Activated CD8-positive, alpha-beta memory T cell treated with anti-CD3 and anti-CD28 coated beads, Interleukin-2, amount 50 U/mL, for 1 hour (primary cell): ENCODE data around the gene PLXNA4.

Experiments used
- DNase-seq: peaks from one replicate; pipeline ENCODE4 v3.0.0-alpha.2; 2020; ENCODE audit errors: extremely low read depth

Gene PLXNA4

DNA sequence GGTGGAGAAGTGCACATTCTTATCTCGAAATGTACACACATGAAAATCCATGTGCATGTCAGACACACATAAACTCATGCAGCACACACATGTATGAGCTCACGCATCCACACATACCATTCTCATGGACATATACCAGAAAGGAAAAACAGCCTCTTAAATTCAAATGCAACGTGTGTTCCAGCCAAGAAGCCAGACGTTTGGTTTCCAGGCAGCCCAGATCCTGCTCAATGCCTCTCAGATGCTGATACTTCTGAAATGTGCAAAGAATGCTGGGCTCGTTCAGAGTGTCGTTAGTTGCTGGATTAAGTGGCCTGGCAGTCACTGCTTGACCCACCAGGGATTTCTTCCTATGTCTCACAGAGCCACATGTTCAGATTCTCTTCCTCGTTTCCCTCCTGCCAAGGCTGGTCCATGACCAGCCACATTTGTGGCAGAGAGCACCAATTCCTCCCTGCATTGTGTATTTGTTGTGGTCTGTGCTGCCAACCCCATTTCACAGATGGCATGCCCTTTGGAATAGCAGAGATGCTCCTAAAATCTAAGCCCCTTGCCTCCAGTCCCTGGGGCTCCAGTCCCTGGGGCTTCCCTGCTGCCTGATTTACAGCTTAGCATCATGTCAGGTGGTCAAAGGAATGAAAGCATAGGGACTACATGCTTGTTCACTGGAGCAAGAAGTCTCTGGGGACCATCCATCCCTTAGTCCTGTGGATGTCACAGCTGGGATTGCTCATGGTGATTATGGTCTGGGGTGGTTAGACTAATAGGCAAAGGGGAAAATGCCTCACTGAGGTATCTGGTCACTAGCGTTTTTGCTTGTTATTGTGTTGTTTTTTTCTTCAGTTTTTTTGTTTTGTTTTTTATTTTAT lies 426.6 kb downstream of the PLXNA4 start:
- DNase-seq: no peak

DNA sequence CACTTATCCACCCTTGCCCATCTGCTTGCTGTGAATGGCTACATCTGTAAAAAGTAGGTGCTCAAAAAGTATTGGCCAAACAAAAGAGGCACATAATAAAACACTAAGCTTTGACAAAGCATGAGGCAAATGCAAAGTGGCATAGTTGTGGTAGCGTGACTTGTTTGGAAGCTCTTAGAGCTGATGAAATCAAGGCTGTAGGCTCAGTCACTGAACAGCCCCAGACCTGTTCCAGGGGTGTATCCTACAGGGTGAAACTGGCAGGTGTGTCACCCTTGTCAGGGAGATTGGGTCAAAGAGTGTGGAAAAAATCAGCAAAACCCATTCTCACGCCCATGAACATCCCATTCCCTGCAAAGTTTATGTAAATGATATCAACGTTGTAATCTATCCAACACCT lies 427.4 kb downstream of the PLXNA4 start:
- DNase-seq: no peak

DNA sequence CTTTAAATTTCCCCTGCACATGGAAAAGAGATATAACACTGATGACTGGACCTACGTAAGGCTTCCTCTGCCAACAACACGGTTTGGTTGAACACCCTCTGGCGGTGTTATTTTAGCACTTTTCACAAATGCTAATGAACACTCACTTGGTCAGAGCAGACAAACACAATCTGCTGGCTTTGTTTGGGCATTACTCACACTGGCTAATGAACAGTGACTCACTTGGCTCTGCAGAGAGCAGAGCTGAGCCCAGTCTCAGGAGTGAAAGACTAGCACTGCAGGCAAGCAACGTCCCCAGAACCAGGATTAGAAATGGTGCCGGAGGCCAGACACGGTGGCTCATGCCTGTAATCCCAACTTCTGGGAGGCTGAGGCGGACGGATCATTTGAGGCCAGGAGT lies 430.8 kb downstream of the PLXNA4 start:
- no peak for DNase-seq

- DNase-seq: no peak
These were observed 431.2 kb downstream of the PLXNA4 start for GRCh38 chr7:132145063-132145462.

DNA sequence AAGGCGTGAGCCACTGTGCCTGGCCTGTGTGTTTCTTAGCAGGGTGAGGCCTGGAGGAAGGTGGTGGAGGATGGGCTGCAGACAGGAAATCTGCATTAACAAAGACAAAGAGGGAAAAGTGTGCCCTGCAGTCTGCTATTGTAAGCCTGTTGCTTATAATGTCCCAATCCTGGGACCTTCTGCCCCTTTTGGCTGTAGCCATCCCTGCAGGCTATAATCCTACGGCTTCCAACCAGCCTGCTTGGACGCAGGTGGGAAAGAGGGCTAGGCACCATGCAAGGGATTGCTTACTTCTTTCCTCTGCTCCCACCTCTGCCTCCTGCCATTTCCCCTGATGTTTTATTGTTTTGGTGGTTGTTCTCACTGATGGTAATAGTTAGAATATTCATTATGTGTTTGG lies 434.3 kb downstream of the PLXNA4 start:
- DNase-seq: no peak

GRCh38 chr7:132141109-132141508 lies 435.2 kb downstream of the PLXNA4 start:
- DNase-seq: no peak

GRCh38 chr7:132140341-132140740 lies 435.9 kb downstream of the PLXNA4 start:
- no peak for DNase-seq

DNA sequence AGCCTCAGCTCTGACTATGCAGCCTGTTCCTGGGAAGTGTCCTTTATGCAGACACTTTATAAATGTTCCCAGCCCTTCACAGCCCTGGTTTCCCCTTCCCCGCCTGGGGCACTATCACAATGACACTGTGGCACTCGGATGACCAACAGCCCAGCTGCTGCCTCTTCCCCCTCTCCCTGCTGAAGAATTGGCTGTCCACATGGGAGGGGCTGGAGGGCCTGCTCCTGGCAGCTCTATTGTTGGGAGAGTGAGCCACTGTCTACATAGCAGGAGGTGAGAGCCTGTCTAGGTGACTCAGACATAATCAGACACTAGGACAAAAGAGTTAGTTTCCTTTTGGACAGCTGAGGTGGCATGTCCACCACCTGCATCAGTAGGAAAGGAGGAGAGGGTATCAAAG lies 437.5 kb downstream of the PLXNA4 start:
- no peak for DNase-seq

DNA sequence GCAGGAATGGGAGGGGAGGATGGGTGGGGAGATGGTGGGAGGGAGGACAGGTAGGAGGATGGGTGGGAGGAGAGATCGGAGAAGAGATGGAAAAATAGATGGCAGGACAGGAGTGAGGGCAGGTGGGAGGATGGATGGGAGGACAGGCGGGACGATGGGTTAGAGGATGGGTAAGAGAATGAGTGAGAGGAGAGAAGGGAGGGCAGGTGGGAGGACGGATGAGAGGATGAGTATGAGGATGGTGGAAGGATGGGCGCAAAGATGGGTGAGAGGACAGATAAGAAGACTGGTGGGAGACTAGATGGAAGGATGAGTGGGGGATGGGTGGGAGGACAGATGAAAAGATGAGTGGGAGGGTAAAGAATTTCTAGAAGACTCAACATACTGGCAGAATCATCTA lies 438.6 kb downstream of the PLXNA4 start:
- no peak for DNase-seq

DNA sequence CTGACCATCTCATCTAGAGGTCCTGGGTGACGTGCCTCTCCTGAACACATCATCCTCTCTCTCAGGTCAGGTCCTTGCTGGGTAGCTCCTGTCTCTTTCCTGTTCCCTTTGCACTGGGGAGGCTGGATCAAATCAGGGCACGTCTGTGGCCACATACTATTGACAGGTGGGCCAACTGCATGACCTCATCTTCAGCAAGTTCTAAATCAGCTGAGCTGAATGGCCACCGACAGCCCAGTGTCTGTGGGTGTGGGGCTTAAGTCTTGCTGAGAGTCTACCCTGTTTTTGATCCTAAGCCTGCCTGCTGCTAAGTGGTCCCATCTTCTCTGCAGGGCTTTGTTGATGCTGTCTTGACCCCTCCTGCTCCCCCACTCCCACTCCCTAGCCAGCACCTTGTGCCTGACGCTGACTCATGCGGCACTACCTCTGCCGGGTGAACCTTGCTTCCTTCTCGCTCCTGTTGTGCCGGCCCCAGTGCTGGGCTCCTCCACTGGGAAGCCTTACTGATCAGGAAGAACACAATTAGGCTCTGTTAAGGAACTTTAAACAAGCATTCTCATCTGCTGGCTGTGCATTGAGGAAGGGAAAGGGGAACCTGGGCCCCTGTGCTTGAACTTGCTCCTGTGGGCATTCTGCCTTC lies 440.4 kb downstream of the PLXNA4 start:
- no peak for DNase-seq

- no peak for DNase-seq
These were observed 441.3 kb downstream of the PLXNA4 start for GRCh38 chr7:132134814-132135445.

DNA sequence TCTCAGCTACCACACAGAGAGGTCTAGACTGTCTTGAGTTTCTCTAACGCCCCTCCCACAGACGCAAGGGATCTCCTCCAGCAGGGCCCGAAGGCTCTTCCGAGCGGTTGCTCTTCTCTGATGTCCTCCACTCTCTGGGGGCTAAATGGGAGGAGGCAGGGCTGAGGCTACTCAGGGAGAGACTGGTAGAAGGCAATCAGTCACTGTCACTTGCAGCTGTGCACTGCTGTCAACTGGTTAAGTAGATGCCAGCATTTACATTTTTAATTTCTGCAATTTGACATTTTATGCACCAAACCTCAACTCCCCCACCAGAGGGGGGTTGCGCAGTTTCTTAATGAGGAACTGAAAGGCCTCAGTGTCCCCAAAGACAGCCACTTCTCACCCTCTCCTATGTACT lies 442.8 kb downstream of the PLXNA4 start:
- no peak for DNase-seq

- no peak for DNase-seq
These were observed 445.1 kb downstream of the PLXNA4 start for GRCh38 chr7:132131196-132131595.

GRCh38 chr7:132130497-132130896 lies 445.8 kb downstream of the PLXNA4 start:
- no peak for DNase-seq

DNA sequence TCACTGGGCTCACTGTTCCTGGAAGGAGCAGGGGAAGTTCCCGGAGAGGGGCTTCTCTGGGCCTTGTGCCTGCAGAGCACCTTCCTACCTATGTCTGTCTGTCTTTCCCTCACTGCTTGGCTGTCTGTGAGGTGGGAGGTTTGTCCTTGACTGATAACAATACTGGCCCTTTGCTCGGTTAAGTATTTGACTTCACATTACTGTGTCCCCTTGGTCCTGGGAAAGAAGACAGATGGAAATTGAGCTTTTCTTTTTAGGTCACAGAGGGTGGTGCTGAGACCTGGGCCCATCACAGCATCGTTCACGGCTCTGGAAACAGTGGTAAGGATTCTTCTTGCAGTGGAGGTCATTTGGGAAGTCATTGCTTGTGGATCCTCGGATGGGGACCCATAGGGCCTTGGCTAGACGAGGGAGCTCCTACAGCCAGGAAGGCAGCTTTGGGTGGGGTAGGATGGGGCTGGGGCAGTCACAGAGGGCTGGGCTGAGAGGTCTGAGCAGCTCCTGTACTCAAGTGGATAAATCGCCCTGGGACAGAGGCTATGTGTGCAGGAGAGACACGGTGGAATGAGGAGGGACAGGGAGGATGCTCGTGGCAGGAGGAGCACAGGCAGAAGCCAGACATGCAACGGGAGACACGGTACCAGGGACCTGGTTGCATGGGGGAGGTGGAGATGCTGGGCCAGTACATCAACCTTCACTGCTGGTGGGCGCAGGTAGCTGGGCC lies 450.2 kb downstream of the PLXNA4 start:
- DNase-seq: no peak

DNA sequence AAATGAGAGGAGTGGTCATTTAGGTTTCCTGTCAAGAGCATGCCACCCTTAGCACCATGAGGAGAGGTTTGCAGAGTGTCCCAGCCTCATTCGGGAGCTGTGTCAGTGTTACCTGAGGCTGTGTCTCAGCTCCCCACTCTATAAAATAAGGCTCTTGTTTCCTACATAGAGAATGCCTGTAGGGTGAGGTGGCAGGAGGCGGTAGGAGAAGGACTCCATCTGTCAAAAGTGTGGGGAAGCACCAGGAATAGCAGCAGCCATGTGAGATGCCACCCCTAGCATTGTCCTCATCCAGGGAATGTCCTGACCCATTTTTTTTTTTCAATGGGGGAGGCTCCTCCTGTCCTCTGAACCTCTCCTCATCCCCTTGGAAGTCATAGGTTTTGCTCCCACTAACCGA lies 451.2 kb downstream of the PLXNA4 start:
- no peak for DNase-seq

DNA sequence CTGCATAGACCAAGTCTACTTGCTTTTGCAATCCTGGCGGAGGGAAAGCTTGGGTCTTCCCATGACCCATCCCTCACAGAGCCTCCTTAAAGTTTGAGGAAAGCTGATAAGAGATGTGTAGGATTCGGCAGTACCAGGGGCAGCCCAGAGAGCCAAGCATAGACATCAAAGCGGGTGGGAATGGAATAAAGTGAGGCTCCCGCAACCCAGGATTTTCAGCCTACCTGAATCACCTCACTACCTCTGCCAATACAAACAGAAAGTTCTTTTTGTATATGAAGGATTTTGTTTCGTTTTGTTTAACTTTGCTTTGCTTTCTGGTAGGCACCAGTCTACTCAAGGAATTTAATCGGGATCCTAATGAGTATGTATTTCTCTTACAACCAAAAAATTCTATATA lies 451.7 kb downstream of the PLXNA4 start:
- no peak for DNase-seq

- no peak for DNase-seq
These were observed 452.5 kb downstream of the PLXNA4 start for GRCh38 chr7:132123773-132124172.

- no peak for DNase-seq
These were observed 453.4 kb downstream of the PLXNA4 start for GRCh38 chr7:132122901-132123300.

DNA sequence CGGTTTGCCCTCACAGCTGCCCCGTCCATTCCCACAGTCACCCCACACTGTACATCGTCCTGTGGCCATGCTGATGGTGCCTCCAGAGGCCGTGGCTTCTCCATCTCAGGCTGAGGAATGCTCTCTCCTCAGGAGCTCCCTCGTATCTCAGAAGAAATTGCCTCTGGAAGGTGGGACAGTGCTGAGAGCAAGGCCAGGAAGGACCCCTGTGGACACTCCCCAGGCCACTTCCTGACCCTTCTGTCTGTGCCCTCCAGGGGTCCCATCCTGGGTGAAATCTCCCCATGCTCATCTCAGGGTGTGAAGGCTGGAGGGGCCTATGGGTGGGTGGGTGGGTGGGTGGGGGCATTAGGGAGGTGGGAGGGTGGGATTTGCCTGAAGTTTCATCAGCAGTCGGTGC lies 454.3 kb downstream of the PLXNA4 start:
- DNase-seq: no peak

- no peak for DNase-seq
These were observed 457.6 kb downstream of the PLXNA4 start for GRCh38 chr7:132118641-132119040.

DNA sequence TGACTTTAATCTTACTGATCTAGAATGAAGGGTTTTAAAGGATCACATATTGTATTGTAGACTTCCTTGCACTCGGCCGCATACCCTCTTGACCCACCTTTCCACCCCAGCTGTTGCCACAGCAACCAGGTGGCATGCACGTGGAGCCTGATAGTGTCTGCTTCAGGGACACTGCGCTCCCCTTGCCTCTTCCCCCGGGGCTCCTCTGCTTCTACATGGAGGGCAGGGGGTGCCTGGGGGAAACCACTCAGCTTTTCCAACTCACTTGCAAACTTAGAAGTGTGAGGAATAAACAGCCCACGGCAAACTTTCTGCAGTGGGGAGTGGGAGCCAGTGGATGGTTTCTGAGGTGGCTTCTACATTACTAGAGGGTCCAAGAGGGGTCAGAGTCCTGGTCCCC lies 458.6 kb downstream of the PLXNA4 start:
- no peak for DNase-seq
